ENCODE results near the gene AADAT.

Gene AADAT

DNA sequence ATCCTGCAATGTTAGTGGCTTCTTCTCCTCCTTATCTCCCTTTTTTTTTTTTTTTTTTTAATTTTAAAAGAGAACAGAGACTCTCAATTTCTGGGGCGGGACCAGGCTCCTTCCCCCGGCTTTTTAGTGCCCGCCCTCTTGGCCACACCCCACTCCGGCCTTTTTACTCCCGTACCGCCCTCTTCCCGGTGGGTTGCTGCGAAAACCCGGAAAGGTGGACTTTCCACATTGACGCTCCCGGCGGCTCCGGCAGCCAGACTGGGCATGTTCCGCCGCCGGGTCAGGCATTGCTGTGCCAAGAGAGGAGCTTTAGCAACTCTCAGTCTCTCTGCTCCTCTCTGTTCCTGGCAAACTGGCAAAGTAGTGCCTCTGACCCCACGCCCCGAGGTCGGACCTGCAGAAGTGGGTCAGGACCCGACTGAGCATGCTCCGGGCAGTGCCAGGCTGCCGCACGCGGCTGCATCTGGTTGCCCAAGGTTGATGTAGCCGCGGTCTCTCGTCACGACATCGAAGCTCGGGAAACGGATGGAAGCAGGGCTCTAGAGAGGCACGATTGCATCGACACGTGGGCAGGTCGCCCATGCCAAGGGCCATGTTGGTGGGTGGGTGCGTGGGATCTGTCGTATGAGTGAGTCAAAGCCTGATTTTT lies 62.5 kb downstream of the AADAT start:
- peak; percentile 88 to 93 for DNase-seq

GRCh38 chr4:170026253-170027021 lies 63.3 kb downstream of the AADAT start, which contains the start of gene MFAP3L:
TSS of gene MFAP3L (minus strand) at chr4:170026395. CDS start at chr4:170005877, 20,518 bp downstream.
- DNase-seq: peak; percentile 87

GRCh38 chr4:170025523-170026252 lies 64.1 kb downstream of the AADAT start:
- DNase-seq: peak in 1 of 2 donors; percentile 4

DNA sequence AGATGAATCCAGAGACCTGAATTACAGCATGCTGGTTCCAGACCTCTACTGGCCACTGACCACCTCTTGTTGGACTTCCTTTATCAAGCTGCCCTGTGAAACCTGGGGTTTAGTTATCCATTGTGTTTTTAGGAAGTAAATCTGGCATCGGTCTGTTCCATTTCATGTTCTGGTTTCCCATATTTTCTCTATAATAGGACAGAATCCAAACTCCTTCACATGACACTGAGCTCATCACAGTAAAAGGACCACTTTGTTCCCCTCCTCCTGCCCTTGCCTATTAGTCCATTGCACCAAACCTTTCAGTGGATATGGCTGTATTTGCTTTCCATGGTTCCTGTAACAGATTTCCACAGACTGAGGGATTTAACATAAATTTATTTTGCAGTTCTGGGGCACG lies 67.5 kb downstream of the AADAT start:
- no peak for DNase-seq

GRCh38 chr4:170017252-170017651 lies 72.5 kb downstream of the AADAT start:
- DNase-seq: no peak

DNA sequence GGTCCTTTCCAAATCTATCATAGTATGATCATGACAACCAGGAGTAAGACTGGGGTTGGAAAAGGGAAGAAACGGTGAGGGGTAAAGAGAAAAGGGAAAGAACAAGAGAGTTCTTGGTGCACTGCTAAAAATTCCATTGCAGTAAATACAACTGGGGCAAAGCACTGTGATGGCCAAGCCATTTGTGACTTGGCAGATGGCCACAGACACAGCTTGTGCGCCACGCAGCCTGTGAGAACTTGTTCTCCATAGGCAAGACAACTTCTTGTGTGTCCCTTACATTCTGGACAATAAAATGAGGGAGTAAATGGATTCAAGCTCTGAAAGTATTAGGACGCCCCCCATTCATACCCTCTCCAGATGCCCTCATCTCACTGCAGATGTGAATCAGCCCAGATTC lies 74.5 kb downstream of the AADAT start:
- no peak for DNase-seq

DNA sequence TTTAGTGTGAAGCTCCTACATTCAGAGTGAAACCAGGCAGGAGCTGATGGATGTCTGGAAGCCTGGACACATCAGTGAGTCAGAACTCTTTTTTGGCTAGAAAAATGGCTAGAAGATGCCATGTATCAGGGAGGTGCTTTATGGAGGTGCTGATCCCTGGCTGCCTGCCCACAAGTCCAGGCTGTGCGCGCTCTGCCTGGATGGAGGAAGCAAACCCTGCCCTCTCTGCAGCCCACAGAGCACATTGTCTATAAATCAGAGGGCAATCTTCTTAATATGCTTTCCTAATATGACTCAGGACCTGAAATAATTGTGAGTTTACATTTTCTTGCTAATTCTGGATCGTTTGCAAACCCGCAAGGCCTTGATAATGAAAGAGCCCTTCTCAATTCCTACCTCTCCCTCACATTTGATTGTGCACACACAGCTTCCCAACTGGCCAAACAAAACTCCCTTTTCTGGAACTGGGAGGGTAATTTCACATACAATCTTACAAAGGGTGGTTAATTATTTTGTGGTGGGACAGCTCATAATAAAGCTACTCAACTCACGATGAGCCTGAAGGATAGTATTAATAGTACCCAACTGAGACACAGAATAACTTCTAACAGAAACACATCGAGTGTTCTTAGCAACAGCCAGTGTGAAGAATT lies 75.3 kb downstream of the AADAT start:
- DNase-seq: no peak

DNA sequence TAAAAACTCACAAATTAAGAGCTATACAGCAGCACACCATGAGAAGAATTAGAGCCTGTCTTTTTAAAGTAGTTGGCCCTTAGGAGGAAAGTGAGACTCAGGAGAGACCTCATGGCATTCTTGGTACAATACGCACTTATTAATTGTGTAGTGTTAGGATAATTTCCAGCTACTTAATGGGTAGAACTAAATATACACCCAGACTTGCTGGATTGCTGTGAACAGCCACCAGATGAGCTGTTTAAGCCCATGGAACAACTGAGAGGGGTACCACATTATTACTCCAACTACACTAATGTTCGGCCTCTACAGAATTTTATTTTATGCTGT lies 77.2 kb downstream of the AADAT start:
- no peak for DNase-seq

- DNase-seq: no peak
Observed at GRCh38 chr4:170011921-170012628, 77.7 kb downstream of the AADAT start.

Data from CD4-positive, alpha-beta T cell treated with Interleukin-1 beta for 1 hour (primary cell).